8988T (cell line): ENCODE results near the gene POU2F1.

ENCODE experiments used
- DNase-seq: peaks from one replicate; pipeline ENCODE4 v3.0.0; 2011

Gene POU2F1

GRCh38 chr1:167273027-167273800 lies 52.5 kb downstream of the POU2F1 start:
- no peak for DNase-seq

DNA sequence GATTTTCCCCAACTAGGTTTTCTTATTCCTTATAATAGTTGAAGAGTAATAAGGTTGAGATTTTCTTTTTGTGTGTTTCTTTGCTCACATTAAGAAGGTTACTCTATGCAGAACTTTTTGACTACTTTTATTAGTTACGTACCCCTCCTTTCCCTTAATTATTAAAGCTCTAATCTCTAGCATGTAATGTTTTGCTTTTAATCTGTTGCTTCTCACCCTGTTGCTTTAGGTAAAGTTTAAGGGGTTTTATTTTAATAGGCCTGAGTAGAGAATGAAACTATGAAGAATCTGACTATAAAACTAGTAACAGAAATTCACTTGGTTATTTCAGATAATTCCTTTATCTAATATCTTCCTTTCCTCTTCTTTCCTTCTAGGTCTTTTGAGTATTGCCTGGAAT lies 53.4 kb downstream of the POU2F1 start:
- no peak for DNase-seq

- DNase-seq: no peak
Measured at GRCh38 chr1:167276969-167277368, 56.3 kb downstream of the POU2F1 start.

DNA sequence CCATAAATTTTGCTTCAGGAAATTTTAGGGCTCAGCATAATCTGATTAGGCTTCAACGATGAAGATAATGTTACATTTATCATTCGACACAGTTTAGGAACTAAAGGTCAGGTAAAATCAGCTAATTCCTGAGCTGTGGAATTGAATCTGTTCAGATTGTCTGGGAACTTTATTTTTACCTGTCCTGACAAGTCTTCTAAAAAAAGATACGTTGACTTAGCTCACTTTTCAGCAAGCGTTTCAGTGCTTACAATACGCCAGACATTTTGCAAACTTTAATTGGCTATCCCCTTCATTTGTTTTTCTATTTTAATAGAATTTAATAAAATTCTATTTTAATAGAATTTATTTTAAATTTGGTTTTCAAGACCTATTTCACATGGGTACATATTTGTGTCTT lies 57.8 kb downstream of the POU2F1 start:
- no peak for DNase-seq

- DNase-seq: no peak
Measured at GRCh38 chr1:167280912-167281311, 60.2 kb downstream of the POU2F1 start.

GRCh38 chr1:167288390-167289074 lies 67.8 kb downstream of the POU2F1 start:
- no peak for DNase-seq

DNA sequence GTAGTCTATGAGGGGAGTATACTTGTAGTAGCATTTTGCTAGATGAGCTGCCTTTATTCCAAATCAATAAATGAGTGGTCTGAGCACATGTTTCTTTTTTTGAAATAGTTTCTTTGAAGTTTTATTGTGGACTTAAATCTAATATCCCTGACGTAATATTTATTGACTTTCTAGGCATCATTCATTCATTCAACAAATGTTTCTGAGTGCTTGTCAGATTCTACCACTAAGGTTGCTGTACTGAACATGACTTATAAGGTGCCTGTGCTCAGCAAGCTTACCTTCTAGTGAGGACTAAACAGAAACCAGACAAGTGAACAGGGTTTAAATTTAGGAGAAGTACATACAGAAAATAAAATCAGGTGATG lies 68.4 kb downstream of the POU2F1 start:
- DNase-seq: no peak

- DNase-seq: no peak
Measured at GRCh38 chr1:167289966-167290365, 69.3 kb downstream of the POU2F1 start.

- no peak for DNase-seq
Measured at GRCh38 chr1:167291539-167292185, 71.0 kb downstream of the POU2F1 start.

- DNase-seq: no peak
Measured at GRCh38 chr1:167292216-167292615, 71.5 kb downstream of the POU2F1 start.

- no peak for DNase-seq
Measured at GRCh38 chr1:167293057-167293456, 72.4 kb downstream of the POU2F1 start.

DNA sequence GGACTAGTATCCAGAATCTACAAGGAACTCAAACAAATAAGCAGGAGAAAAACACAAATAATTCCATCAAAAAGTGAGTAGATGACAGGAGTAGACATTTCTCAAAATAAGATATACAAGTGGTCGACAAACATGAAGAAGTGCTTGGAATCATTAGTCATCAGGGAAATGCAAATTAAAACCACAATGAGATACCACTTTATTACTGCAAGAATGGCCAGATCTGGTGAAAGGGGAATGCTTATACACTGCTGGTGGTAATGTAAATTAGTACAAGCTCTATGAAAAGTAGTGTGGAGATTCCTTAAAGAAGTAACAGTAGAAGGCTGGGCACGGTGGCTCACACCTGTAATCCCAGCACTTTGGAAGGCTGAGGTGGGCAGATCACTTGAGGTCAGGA lies 73.8 kb downstream of the POU2F1 start:
- no peak for DNase-seq

DNA sequence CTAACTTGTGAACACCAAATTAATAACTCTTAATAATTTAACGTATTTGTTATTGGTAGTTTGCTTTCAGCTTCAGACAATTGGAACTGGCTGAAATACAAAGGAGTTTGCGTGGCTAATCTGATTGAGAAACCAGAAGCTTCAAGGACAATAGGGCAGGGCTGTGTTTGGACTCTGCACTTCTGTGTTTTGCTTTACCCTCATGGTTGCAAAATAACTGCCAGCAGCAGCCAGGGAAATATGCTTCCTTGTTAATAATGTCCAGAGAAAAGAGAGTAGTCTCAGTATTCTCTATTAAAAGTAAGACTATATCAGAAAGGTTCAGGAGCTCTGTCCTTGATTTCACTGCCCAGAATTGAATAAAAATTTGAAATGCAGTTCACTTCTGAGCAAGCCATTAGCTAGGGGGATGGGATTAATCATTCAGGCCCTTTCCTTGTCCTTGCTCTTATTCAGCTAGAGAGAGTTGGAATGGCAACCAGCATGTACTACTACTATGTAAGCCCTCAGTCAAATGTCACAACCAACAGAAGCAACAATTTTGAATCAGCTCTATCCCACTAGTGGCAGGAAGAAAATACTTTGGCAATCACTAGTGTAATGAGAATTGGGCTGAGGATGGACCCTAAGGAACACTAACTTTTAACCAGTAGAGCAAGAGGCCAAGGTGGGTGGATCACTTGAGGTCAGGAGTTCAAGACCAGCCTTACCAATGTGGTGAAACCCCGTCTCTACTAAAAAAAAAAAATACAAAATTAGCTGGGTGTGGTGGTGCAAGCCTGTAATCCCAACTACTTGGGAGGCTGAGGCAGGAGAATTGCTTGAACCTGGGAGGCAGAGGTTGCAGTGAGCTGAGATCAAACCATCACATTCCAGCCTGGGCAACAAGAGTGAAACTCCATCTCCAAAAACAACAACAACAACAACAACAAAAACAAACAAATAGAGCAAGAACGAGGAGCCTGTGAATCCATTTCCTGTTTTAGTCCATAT lies 76.8 kb downstream of the POU2F1 start:
- DNase-seq: no peak

- DNase-seq: no peak
Measured at GRCh38 chr1:167298325-167298724, 77.6 kb downstream of the POU2F1 start.

- DNase-seq: no peak
Measured at GRCh38 chr1:167301355-167301754, 80.7 kb downstream of the POU2F1 start.

- DNase-seq: no peak
Measured at GRCh38 chr1:167304165-167304564, 83.5 kb downstream of the POU2F1 start.

- DNase-seq: no peak
Measured at GRCh38 chr1:167305059-167305705, 84.5 kb downstream of the POU2F1 start.

- no peak for DNase-seq
Measured at GRCh38 chr1:167305706-167306277, 85.1 kb downstream of the POU2F1 start.

GRCh38 chr1:167310732-167311131 lies 90.0 kb downstream of the POU2F1 start:
- DNase-seq: no peak

GRCh38 chr1:167312871-167313270 lies 92.2 kb downstream of the POU2F1 start:
- no peak for DNase-seq

DNA sequence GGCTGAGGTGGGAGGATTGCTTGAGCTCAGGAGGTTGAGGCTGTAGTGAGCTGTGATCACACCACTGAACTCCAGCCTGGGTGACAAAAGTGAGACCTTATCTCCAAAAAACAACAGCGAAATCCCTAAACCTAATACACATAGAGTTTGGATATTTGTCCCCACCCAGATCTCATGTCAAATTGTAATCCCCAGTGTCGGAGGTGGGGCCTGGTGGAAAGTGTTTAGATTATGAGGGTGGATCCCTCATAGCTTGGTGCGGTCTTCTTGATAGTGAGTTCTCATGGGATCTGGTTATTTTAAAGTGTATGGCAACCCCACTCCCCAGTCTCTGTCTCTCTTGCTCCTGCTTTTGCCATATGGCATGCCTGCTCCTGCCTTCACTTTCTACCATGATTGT lies 94.0 kb downstream of the POU2F1 start:
- no peak for DNase-seq

DNA sequence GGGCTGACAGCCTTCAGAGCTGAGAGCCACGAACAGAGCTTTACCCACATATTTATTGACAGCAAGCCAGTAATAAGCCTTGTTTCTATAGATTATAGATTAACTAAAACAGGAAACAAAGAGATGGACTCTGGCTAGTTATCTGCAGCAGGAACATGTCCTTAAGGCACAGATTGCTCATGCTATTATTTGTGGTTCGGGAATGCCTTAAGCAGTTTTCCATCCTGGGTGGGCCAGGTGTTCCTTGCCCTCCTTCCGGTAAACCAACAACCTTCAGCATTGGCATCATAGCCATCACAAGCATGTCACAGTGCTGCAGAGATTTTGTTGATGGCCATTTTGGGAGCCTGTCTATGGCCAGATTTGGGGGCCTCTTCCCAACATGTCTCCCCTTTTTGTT lies 96.8 kb downstream of the POU2F1 start:
- no peak for DNase-seq
